H9 (cell line): ENCODE measurements around the gene RPP25. TPM values are rescaled to one million over a fixed set of nuclear protein-coding genes. Genes with fewer than 3 reads are reported as not detected.

Experiments used
- DNase-seq: peaks from one replicate; pipeline ENCODE4 v3.0.0-alpha.2; 2017
- H2AFZ ChIP-seq: one replicate; pipeline ENCODE4 v1.6.1; 2013; ENCODE audit warnings: mild to moderate bottlenecking, low read length, control low read depth, moderate library complexity
- H2AK5ac ChIP-seq: 2 replicates; pipeline ENCODE4 v1.6.1; 2013; ENCODE audit warnings: low read length, control low read depth, mixed read lengths; ENCODE audit not compliant: insufficient read length
- H2BK120ac ChIP-seq: one replicate; pipeline ENCODE4 v1.6.1; 2013; ENCODE audit warnings: low read depth, mild to moderate bottlenecking, low read length, control low read depth, inconsistent platforms; ENCODE audit not compliant: poor library complexity, severe bottlenecking
- H2BK12ac ChIP-seq: 2 replicates; pipeline ENCODE4 v1.6.1; 2013; ENCODE audit warnings: low read length, control low read depth, mixed read lengths, low read depth; ENCODE audit not compliant: insufficient read length
- H2BK15ac ChIP-seq: 2 replicates; pipeline ENCODE4 v1.6.1; 2013; ENCODE audit warnings: low read depth, low read length, control low read depth
- H2BK20ac ChIP-seq: one replicate; pipeline ENCODE4 v1.6.1; 2013; ENCODE audit warnings: low read depth, mild to moderate bottlenecking, low read length, control low read depth, inconsistent platforms; ENCODE audit not compliant: poor library complexity, severe bottlenecking
- H2BK5ac ChIP-seq: 2 replicates; pipeline ENCODE4 v1.6.1; 2013; ENCODE audit warnings: low read length, control low read depth, mixed read lengths; ENCODE audit not compliant: insufficient read length
- H3K14ac ChIP-seq: 2 replicates; pipeline ENCODE4 v1.6.1; 2013; ENCODE audit warnings: low read length, control low read depth; ENCODE audit not compliant: insufficient read depth
- H3K18ac ChIP-seq: 2 replicates; pipeline ENCODE4 v1.6.1; 2013; ENCODE audit warnings: low read depth, mild to moderate bottlenecking, mixed read lengths, low read length, control low read depth; ENCODE audit not compliant: insufficient read length
- H3K23ac ChIP-seq: 2 replicates; pipeline ENCODE4 v1.6.1; 2013; ENCODE audit warnings: low read length, control low read depth, mixed read lengths, low read depth; ENCODE audit not compliant: insufficient read length
- H3K23me2 ChIP-seq: 2 replicates; pipeline ENCODE4 v1.6.1; 2013; ENCODE audit warnings: low read depth, mild to moderate bottlenecking, mixed read lengths, low read length, control low read depth; ENCODE audit not compliant: insufficient read length, poor library complexity, severe bottlenecking
- H3K27ac ChIP-seq: 2 replicates; pipeline ENCODE4 v1.5.1; 2013; ENCODE audit warnings: low read length, control low read depth, mixed read lengths, low read depth; ENCODE audit not compliant: insufficient read length
- H3K27me3 ChIP-seq: 2 replicates; pipeline ENCODE4 v1.6.1; 2013; ENCODE audit warnings: low read length, control low read depth, inconsistent platforms; ENCODE audit not compliant: insufficient read depth
- H3K4ac ChIP-seq: 2 replicates; pipeline ENCODE4 v1.6.1; 2013; ENCODE audit warnings: low read depth, mild to moderate bottlenecking, control low read depth, inconsistent platforms, low read length, moderate library complexity
- H3K4me1 ChIP-seq: 2 replicates; pipeline ENCODE4 v1.6.1; 2013; ENCODE audit warnings: low read length, control low read depth, inconsistent platforms; ENCODE audit not compliant: insufficient read depth
- H3K4me2 ChIP-seq: 2 replicates; pipeline ENCODE4 v1.6.1; 2013; ENCODE audit warnings: low read length, control low read depth, mixed read lengths; ENCODE audit not compliant: insufficient read length, insufficient read depth
- H3K56ac ChIP-seq: 2 replicates; pipeline ENCODE4 v1.6.1; 2013; ENCODE audit warnings: low read depth, mild to moderate bottlenecking, mixed read lengths, low read length, control low read depth; ENCODE audit not compliant: insufficient read length
- H3K79me1 ChIP-seq: 2 replicates; pipeline ENCODE4 v1.6.1; 2013; ENCODE audit warnings: low read depth, mild to moderate bottlenecking, moderate library complexity, low read length, control low read depth, inconsistent platforms; ENCODE audit not compliant: insufficient read depth, poor library complexity, severe bottlenecking
- H3K79me2 ChIP-seq: 2 replicates; pipeline ENCODE4 v1.6.1; 2013; ENCODE audit warnings: low read length, control low read depth, inconsistent platforms; ENCODE audit not compliant: insufficient read depth
- H3K9ac ChIP-seq: 2 replicates; pipeline ENCODE4 v1.6.1; 2013; ENCODE audit warnings: low read length, control low read depth, mixed read lengths; ENCODE audit not compliant: insufficient read length; ENCODE audit errors: extremely low read depth
- H3K9me3 ChIP-seq: one replicate; pipeline ENCODE4 v1.6.1; 2013; ENCODE audit warnings: low read depth, low read length, inconsistent platforms; ENCODE audit not compliant: control insufficient read depth
- H3T11ph ChIP-seq: one replicate; pipeline ENCODE4 v1.6.1; 2013; ENCODE audit warnings: mild to moderate bottlenecking, low read length, control low read depth, inconsistent platforms
- H4K20me1 ChIP-seq: one replicate; pipeline ENCODE4 v1.6.1; 2013; ENCODE audit not compliant: control insufficient read depth, insufficient read length, insufficient read depth
- H4K5ac ChIP-seq: 2 replicates; pipeline ENCODE4 v1.6.1; 2013; ENCODE audit warnings: low read depth, mild to moderate bottlenecking, mixed read lengths, low read length, control low read depth; ENCODE audit not compliant: insufficient read length
- H4K8ac ChIP-seq: replicated peaks from 2 replicates; pipeline ENCODE4 v1.6.1; 2013; ENCODE audit warnings: low read length, control low read depth, mixed read lengths, low read depth; ENCODE audit not compliant: insufficient read length
- H4K91ac ChIP-seq: 2 replicates; pipeline ENCODE4 v1.6.1; 2013; ENCODE audit warnings: low read depth, mild to moderate bottlenecking, moderate library complexity, mixed read lengths, low read length, control low read depth; ENCODE audit not compliant: insufficient read length
- H3K27ac Mint-ChIP-seq, 3 experiments: 2 replicates in 2 of 3; 3 replicates in 1 of 3; pipeline ENCODE4 v1.8.0; 2020 to 2021; ENCODE audit warnings: mixed read lengths in 3 of 3, mild to moderate bottlenecking in 1 of 3, moderate library complexity in 1 of 3
- H3K27me3 Mint-ChIP-seq: 2 replicates; pipeline ENCODE4 v1.8.0; 2021; ENCODE audit warnings: low read depth, mild to moderate bottlenecking, moderate library complexity, mixed read lengths
- H3K36me3 Mint-ChIP-seq, 3 experiments: 2 replicates in 2 of 3; 3 replicates in 1 of 3; pipeline ENCODE4 v1.8.0; 2020 to 2021; ENCODE audit warnings: low read depth in 3 of 3, mixed read lengths in 3 of 3; ENCODE audit not compliant: insufficient read depth in 1 of 3
- H3K4me1 Mint-ChIP-seq, 2 experiments: 2 replicates each; pipeline ENCODE4 v1.8.0; 2020; ENCODE audit warnings: mixed read lengths in 2 of 2
- H3K4me3 Mint-ChIP-seq, 2 experiments: 2 replicates in 1 of 2; 3 replicates in 1 of 2; pipeline ENCODE4 v1.8.0; 2020 to 2021; ENCODE audit warnings: mild to moderate bottlenecking in 2 of 2, mixed read lengths in 2 of 2, moderate library complexity in 1 of 2
- H3K9me3 Mint-ChIP-seq, 2 experiments: 2 replicates in 1 of 2; 3 replicates in 1 of 2; pipeline ENCODE4 v1.8.0; 2020; ENCODE audit warnings: mild to moderate bottlenecking in 2 of 2, mixed read lengths in 2 of 2, moderate library complexity in 1 of 2
- WGBS: extraction: QIAGEN DNeasy Blood & Tissue Kit; methylation state at CpG from one replicate; pipeline ENCODE4 v1.1.7; 2013; ENCODE audit warnings: missing lambda C conversion rate, low lambda C conversion rate, mixed read lengths; ENCODE audit not compliant: insufficient read length; ENCODE audit errors: extremely low coverage; 5-methylcytosine and 5-hydroxymethylcytosine counted together
- total RNA-seq: library from RNA; stranded (reverse); gene quantifications from 2 replicates; pipeline ENCODE4 v1.2.1, GENCODE V29; 2021
- TF ChIP-seq, protein P1 (sequence below): fragments of 200-600 bp; sonication (generic); conservative IDR thresholded peaks from 3 replicates; pipeline ENCODE4 v1.8.0; 2021; ENCODE audit warnings: antibody characterized with exemption, mild to moderate bottlenecking

RPP25 gene
- total RNA-seq, 1 experiment from 2014 or later, result 12.6 TPM

DNA sequence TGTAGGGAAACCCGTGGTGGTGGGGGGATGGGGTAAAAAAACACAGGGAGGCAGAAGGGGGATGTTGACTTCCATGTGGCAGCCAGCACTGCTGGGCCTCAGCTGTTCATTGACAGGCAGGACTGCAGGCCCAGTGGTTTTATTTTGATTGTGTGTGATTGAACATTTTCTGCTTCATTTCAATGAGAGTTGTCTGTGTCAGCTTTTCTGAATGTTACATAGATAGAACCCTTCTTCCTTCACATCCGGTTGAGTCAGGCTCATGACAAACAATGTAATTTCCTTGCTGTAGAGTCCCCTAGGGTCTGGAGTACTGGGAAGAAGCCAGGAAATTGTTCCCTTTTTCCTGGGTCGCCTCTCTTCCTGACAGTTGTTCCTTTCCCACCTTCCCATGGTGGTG is 8.2 kb upstream of the RPP25 start:
- no peak overlapping the region for H3K4me2 ChIP-seq
- no peak overlapping the region for H3K4me3 Mint-ChIP-seq

More for the DNA sequence above, 8.2 kb upstream of the RPP25 start:
- Histone ChIP-seq H2AFZ (no peak overlapping the region), H3K9ac (no peak overlapping the region), H3K23me2 (no peaks in the 10 kb centered on the region), H4K20me1 (no peaks in the 10 kb centered on the region), H2BK5ac (no peak overlapping the region), H2AK5ac (no peak overlapping the region), H2BK20ac (no peak overlapping the region), H3K27me3 (no peaks in the 10 kb centered on the region), H2BK12ac (no peak overlapping the region), H4K91ac (no peak overlapping the region), H3K4ac (no peak overlapping the region), H3K9me3 (no peaks in the 10 kb centered on the region), H4K8ac (no peak overlapping the region), H3K79me1 (no peaks in the 10 kb centered on the region), H3K14ac (no peak overlapping the region), H4K5ac (no peak overlapping the region), H3K27ac (no peak overlapping the region), H3K23ac (no peak overlapping the region), H3K4me1 (no peaks in the 10 kb centered on the region), H3K56ac (no peak overlapping the region), H3K18ac (no peak overlapping the region), H2BK15ac (no peak overlapping the region), H3T11ph (no peak overlapping the region), H2BK120ac (no peak overlapping the region), H3K79me2 (no peaks in the 10 kb centered on the region)
- Mint-ChIP-seq H3K4me1 (peaks cover 2 to 10% of the 10 kb centered on the region in 2 experiments), H3K27me3 (peaks cover 45% of the 10 kb centered on the region), H3K9me3 (no peaks in the 10 kb centered on the region), H3K27ac (no peak overlapping the region), H3K36me3 (no peaks in the 10 kb centered on the region; a peak in 1 of 7 replicates)
- no peak for DNase-seq
- no CpG with 5 or more reads among the region's 3 CpGs for WGBS
- TF ChIP-seq, protein P1, sequence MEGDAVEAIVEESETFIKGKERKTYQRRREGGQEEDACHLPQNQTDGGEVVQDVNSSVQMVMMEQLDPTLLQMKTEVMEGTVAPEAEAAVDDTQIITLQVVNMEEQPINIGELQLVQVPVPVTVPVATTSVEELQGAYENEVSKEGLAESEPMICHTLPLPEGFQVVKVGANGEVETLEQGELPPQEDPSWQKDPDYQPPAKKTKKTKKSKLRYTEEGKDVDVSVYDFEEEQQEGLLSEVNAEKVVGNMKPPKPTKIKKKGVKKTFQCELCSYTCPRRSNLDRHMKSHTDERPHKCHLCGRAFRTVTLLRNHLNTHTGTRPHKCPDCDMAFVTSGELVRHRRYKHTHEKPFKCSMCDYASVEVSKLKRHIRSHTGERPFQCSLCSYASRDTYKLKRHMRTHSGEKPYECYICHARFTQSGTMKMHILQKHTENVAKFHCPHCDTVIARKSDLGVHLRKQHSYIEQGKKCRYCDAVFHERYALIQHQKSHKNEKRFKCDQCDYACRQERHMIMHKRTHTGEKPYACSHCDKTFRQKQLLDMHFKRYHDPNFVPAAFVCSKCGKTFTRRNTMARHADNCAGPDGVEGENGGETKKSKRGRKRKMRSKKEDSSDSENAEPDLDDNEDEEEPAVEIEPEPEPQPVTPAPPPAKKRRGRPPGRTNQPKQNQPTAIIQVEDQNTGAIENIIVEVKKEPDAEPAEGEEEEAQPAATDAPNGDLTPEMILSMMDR, result no peak
